Activated gamma-delta T cell treated with Interleukin-2 at 50 U/mL for 16 hours (primary cell): ENCODE measurements around the gene FADS1.

Experiments used
- DNase-seq: peaks from one replicate; pipeline ENCODE4 v3.0.0-alpha.2; 2020

Gene FADS1

DNA sequence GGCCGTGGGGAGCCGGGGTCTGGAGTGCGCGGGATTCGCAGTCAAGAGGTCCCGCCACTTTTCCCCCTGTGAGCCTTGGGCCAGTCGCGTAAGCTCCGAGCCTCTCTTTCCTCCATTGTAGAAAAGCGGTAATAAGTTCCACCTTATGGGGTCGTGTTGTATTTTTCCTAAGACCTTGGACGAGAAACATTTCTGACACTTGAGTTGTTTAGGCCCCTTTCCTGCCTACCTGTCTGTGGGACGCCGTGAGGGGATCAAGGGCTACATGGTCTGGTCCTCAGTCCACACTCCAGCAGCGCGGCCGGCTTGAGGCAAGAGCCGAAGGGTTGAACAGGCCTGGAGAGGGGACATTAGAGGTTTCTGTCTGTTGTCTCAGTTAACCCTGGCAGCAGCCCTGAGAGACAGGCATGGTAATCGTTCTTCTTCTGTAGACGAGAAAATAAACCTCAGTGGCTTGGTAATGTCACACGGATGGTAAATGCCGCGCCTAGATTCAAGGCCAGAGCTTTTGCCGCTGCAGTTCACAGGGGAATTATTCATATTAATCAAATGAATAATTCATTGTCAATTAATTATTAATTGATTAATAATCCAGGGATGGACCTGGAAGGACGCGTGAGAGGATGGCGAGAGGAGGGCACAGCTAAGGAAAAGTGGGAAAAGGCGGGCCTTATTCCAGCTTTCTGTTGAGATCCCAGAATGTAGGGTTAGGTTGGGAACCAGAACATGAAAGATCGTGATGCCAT lies 23.5 kb downstream of the FADS1 start:
- no peak for DNase-seq

DNA sequence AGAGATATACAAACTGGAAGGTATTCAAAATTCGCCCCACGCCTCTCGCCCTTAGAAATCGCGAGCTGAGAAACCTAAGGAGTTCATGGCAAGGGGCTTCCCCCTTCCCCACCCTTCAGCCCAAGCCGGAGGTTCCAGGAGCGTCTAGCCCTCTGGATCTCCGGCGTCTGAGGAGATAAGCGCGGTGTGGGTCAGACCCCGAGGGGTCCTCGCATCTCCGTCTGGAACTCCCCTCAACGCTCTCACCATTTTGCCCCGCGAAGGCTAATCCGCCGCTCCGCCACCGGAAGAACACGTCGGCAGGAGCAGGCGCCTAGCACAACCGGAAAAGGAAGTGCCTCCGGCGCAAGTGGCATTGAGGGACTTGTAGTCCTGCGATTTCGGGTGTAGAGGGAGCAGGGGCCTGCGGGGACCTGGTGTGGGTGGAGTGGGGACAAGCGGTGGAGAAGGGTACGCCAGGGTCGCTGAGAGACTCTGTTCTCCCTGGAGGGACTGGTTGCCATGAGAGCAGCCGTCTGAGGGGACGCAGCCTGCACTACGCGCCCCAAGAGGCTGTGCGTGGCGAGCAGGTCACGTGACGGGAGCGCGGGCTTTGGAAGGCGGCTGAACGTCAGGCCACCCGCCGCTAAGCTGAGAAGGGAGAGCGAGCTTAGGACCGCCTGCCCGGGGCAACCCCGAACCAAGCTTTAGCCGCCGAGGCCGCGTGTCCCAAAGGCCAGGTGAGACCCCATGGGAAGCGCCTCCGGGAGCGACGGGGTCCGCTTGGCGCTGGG lies 24.3 kb downstream of the FADS1 start, which contains the start of the genes FEN1 and TMEM258:
TSS of gene FEN1 (plus strand) at position 602 of the 773 bp plus-strand sequence. CDS start 2,451 bp downstream, outside the sequence.
TSS of gene TMEM258 (minus strand) at position 290 of the 773 bp plus-strand sequence. CDS start at position 249, 41 bp downstream.
- DNase-seq, result peak; percentile 81

GRCh38 chr11:61791737-61792309 lies 25.0 kb downstream of the FADS1 start:
- DNase-seq, result no peak

GRCh38 chr11:61787928-61788491 lies 28.8 kb downstream of the FADS1 start:
- DNase-seq, result no peak

DNA sequence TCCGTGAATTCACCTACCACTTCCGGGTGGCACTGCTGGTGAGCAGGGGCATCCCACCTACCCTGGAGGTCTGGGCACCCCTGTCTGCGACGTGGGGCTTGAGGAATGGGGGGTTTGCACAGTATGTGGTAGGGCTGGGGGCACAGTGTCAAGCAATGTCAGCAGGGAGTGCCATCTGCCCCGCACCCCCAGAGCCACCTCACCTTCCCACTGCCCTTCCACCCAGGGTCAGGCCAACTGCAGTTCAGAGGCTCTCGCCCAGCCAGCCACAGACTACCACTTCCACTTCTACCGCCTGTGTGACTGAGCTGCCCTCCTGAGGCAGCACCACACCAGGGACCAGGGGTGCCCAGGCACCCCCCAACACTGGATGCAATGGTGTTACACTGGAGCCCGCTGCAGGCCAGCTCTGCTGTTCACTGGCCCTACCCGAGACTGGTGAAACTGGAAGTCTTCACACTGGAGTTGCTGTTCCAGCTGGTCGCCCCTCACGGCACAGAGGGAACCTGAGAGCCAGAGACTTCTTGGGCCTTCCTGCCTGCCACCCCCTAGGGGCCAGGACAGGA lies 30.9 kb downstream of the FADS1 start:
- DNase-seq, result no peak

DNA sequence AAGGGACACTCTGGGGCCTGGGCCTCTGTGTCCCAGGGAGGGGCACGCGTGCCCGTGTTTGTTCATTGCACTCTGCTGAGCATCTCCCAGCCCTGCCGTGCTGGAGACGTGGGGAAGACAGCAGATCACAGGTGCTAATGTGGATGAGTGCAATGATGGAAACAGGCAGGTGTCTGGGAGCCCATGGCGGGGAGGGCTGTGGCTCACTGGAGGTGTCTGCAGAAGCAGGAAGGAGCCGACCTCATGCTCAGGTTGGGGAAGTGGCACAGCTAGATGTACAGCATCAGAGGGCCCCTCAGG lies 32.3 kb downstream of the FADS1 start:
- DNase-seq, result no peak

- no peak for DNase-seq
These were observed 32.9 kb downstream of the FADS1 start for GRCh38 chr11:61783717-61784505.

DNA sequence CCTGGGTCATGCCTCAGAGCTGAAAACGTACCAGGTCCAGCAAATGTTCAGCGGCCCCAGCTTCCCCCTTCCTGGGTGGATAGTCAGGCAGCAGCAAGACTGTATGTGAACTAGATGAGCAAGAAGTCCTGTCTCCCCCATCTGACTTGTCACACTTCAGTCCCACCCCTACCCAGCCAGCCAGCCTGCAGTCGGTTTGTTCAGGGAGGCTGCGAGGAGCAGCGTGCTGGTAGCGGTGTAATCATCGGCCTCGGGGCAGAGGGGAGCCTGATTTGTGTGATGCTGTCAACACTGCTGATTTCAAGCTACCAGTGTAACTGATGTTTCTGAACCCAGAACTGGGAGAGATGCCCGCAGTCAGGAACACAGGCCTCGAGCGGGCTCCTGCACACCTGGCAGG lies 34.0 kb downstream of the FADS1 start:
- DNase-seq, result no peak

- no peak for DNase-seq
These were observed 34.5 kb downstream of the FADS1 start for GRCh38 chr11:61782299-61782698.

DNA sequence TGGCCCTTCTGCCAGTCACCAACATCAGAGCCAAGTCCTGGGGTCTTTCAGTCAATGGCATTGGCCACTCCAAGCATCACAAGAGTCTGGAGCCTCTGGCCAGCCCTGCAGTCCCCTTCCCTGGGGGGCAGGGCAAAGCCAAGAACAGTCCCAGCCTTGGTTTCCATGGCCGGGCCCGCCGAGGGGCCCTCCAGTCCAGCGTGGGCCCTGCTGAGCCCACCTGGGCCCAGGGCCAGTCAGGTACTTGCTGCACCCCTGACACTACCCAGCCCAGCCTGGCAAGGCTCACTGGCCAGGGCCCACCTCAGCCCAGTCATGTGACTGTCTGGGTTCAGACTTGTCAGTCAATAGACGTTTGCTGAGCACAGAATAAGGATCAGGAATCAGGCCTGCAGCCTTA lies 35.2 kb downstream of the FADS1 start:
- DNase-seq, result no peak

DNA sequence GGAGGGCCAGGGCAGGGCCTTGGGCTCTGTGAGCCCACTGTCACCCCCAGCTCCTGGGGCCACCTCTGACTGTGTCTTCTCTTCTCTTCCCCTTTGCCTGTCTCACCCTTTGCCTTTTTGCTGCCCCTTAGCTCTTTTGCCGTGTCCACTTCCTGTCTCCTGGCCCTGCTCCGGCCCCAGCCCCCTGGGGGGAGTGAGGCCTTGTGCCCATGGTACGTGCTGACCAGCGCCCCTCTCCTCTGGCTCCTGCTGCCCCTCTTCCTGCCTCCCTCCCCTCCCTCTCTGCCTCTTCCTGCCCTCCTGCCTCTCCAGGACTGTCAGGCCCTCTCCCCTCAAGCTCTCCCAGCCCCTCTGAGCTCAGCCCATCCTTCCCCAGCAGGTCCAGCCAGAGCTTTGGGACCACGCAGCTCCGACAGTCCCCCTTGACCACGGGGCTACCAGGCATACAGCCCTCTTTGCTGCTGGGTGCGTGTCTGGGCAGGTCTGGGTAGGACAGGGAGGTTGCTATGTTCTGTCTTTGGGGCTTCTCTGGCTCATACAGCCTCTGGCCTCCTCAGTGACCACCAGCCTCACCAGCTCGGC lies 36.1 kb downstream of the FADS1 start:
- DNase-seq, result no peak

DNA sequence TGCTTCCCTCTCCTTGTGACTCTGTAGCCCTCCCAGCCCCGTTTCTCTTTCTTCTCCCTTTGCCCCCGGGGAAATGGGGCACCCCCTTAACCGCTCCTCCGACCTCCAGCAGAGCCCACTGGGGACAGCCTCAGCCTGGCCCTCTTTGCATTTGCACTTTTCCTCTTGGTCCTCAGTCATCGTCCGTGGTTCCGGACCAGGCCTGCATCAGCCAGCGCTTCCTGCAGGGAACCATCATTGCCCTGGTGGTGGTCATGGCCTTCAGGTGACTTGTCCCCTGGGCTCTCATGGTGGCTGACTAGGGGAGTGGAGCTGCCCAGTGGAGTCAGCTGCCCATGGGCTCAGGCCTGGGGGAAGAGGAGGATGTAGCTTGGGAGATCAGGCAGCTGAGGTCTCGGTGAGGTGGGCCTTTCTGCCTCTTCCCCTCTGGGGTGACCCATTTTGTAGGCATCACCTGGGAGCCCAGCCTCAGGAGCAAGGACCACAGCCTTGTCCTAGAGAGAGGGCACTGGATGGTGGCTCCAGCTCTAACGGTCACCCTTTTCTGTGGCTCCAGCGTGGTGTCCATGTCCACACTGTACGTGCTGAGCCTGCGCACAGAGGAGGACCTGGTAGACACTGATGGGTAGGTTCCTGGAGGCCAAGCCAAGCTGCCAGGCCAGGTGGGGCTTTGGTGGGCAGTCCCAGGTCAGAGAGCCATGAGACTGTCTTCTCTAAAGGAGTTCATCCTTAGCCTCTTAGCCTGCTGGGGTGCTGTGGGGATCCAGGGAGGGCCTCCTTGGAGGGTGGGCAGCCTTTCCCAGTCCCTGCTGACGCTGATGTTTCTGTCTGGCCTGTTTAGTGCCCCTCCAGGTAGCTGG lies 36.9 kb downstream of the FADS1 start:
- no peak for DNase-seq

- no peak for DNase-seq
These were observed 37.7 kb downstream of the FADS1 start for GRCh38 chr11:61778920-61779650.

DNA sequence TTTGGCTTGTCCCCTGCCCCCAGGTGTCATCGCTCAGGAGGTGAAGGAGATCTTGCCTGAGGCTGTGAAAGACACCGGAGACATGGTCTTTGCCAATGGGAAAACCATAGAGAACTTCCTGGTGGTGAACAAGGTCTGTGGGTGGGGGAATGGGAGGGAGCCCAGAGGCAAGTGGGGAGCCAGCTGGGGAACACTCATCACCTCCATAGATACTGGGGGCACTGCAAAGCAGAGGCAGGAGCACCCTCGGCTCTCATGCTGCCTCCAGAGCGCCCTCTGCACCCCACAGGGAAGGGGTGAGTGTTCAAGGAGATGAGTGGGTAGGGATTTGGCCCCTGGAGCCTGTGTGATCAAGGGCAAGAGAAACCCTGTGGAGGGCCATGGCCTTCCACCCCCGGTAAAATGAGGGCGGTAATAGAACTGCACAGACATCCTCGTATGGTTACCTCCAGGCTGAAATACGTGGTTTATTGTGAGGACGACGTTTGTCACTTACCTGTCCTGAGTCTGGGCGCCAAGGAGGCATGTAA lies 38.4 kb downstream of the FADS1 start:
- no peak for DNase-seq

GRCh38 chr11:61777234-61778090 lies 39.3 kb downstream of the FADS1 start:
- peak; percentile 65 for DNase-seq

GRCh38 chr11:61776561-61777075 lies 40.2 kb downstream of the FADS1 start:
- DNase-seq, result peak; percentile 61

- no peak for DNase-seq
These were observed 40.9 kb downstream of the FADS1 start for GRCh38 chr11:61775606-61776554.

GRCh38 chr11:61775106-61775505 lies 41.7 kb downstream of the FADS1 start:
- DNase-seq, result no peak
